HUES6 (cell line): ENCODE measurements around the gene PLSCR3.
A peak's percentile ranks its signal among the peaks of the same experiment; 100 is the strongest.

Source experiments
- H3K27ac ChIP-seq: 2 replicates; pipeline ENCODE4 v1.7.0; 2013; ENCODE audit warnings: low read depth, mild to moderate bottlenecking, low read length, inconsistent platforms
- H3K27me3 ChIP-seq: 2 replicates; pipeline ENCODE4 v1.6.1; 2013; ENCODE audit warnings: low read length; ENCODE audit not compliant: control insufficient read depth, insufficient read depth
- H3K36me3 ChIP-seq: 2 replicates; pipeline ENCODE4 v1.6.1; 2013; ENCODE audit warnings: low read length; ENCODE audit not compliant: control insufficient read depth, insufficient read depth
- H3K4me1 ChIP-seq: 2 replicates; pipeline ENCODE4 v1.6.1; 2013; ENCODE audit warnings: low read length; ENCODE audit not compliant: control insufficient read depth, insufficient read depth
- H3K4me3 ChIP-seq: 2 replicates; pipeline ENCODE4 v1.5.1; 2013; ENCODE audit warnings: low read depth, low read length
- H3K9ac ChIP-seq: one replicate; pipeline ENCODE4 v1.6.1; 2013; ENCODE audit warnings: mild to moderate bottlenecking, low read length
- H3K9me3 ChIP-seq: 2 replicates; pipeline ENCODE4 v1.6.1; 2013; ENCODE audit warnings: low read depth, low read length; ENCODE audit not compliant: control insufficient read depth, insufficient read depth

The PLSCR3 gene

DNA sequence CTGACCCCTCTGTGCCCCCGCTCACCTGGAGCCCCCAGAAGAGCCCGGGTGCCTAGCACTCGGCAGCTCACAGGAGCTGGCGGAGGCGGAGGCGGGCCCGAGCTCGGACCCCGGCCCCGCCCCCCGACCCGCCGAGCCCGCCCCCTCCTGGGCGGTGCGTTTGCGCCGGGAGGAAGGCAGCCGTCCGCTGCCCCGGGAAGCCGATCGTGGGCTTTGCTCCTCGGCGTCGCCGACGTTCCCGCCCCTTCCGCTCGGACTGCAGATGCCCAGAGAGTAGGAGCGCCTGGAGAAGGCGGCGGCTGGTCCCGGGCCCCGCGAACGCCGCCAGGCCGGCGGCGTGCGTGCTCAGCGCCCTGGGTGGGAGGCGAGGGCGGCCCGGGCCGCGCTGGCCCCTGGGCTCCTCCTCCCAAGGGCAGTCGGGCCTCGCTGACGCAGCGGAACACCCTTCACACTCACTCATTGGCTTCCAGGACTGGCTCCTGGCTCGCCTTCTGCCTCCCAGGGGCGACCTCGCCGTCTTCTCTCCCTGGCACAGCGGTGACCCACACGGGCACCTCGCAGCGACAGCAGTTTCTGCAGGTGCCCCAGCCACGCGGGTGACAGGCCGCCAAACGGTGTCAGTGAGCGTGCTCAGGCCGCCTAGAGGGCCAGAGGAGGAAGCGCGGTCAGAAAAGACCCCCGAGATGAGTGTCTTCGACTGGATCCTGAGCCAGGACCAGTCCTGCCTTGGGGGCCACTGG lies at the start of gene PLSCR3:
Gene PLSCR3 (minus strand): TSS at position 74 of the 740 bp plus-strand sequence. CDS start 415 bp downstream, outside the sequence.
- no peak within 1 kb of the TSS for H3K27ac ChIP-seq
- H3K9ac ChIP-seq = peak within 1 kb of the TSS; percentile 40

GRCh38 chr17:7443499-7444485 lies 49.5 kb upstream of the PLSCR3 start:
- peaks cover 30% of the 10 kb centered on the region for H3K4me1 ChIP-seq
- no peaks in the 10 kb centered on the region for H3K9me3 ChIP-seq
- H3K27ac ChIP-seq = no peak overlapping the region
- no peaks in the 10 kb centered on the region for H3K36me3 ChIP-seq
- H3K4me3 ChIP-seq = no peak overlapping the region
- H3K27me3 ChIP-seq = peaks cover 42% of the 10 kb centered on the region
- no peak overlapping the region for H3K9ac ChIP-seq

More for the DNA sequence above, at the start of gene PLSCR3:
- peaks cover 26% of the 10 kb centered on the region for H3K36me3 ChIP-seq
- H3K4me3 ChIP-seq = peak within 1 kb of the TSS; percentile 66
- peaks cover 11% of the 10 kb centered on the region; the same call in 1 of the 2 replicates for H3K4me1 ChIP-seq
- H3K9me3 ChIP-seq = no peaks in the 10 kb centered on the region
- no peaks in the 10 kb centered on the region for H3K27me3 ChIP-seq

- Histone ChIP-seq H3K27me3 (peaks cover 52% of the 10 kb centered on the region), H3K36me3 (no peaks in the 10 kb centered on the region), H3K9ac (no peak overlapping the region), H3K4me3 (no peak overlapping the region), H3K27ac (no peak overlapping the region), H3K4me1 (peaks cover 40% of the 10 kb centered on the region), H3K9me3 (no peaks in the 10 kb centered on the region)
Measured at GRCh38 chr17:7442142-7442541, 47.8 kb upstream of the PLSCR3 start.

- Histone ChIP-seq H3K4me3 (peak overlapping the region; percentile 95), H3K4me1 (peaks cover 36% of the 10 kb centered on the region), H3K36me3 (no peaks in the 10 kb centered on the region)
Measured at GRCh38 chr17:7441266-7441665, 46.9 kb upstream of the PLSCR3 start.

GRCh38 chr17:7440834-7441195 lies 46.5 kb upstream of the PLSCR3 start:
- peak overlapping the region; percentile 95 for H3K4me3 ChIP-seq

More at GRCh38 chr17:7441266-7441665, 46.9 kb upstream of the PLSCR3 start:
- no peak overlapping the region for H3K9ac ChIP-seq
- H3K27me3 ChIP-seq = peaks cover 47% of the 10 kb centered on the region
- no peak overlapping the region for H3K27ac ChIP-seq
- H3K9me3 ChIP-seq = no peaks in the 10 kb centered on the region

GRCh38 chr17:7440113-7440833 lies 45.9 kb upstream of the PLSCR3 start:
- H3K27ac ChIP-seq = peak overlapping the region; percentile 90
- H3K9ac ChIP-seq = peak overlapping the region; percentile 93
- no peaks in the 10 kb centered on the region for H3K9me3 ChIP-seq
- peak overlapping the region; percentile 95 for H3K4me3 ChIP-seq
- peaks cover 31% of the 10 kb centered on the region for H3K4me1 ChIP-seq
- no peaks in the 10 kb centered on the region for H3K36me3 ChIP-seq
- peaks cover 47% of the 10 kb centered on the region for H3K27me3 ChIP-seq

More at GRCh38 chr17:7440834-7441195, 46.5 kb upstream of the PLSCR3 start:
- Histone ChIP-seq H3K27me3 (peaks cover 47% of the 10 kb centered on the region), H3K27ac (peak overlapping the region; percentile 90), H3K9ac (peak overlapping the region; percentile 93), H3K4me1 (peaks cover 31% of the 10 kb centered on the region), H3K9me3 (no peaks in the 10 kb centered on the region), H3K36me3 (no peaks in the 10 kb centered on the region)

GRCh38 chr17:7439462-7440112 lies 45.3 kb upstream of the PLSCR3 start, which contains the start of gene FGF11:
TSS of gene FGF11 (plus strand) at chr17:7439512. CDS start at chr17:7439621, 109 bp downstream.
- H3K9ac ChIP-seq = peak within 1 kb of the TSS; percentile 93

DNA sequence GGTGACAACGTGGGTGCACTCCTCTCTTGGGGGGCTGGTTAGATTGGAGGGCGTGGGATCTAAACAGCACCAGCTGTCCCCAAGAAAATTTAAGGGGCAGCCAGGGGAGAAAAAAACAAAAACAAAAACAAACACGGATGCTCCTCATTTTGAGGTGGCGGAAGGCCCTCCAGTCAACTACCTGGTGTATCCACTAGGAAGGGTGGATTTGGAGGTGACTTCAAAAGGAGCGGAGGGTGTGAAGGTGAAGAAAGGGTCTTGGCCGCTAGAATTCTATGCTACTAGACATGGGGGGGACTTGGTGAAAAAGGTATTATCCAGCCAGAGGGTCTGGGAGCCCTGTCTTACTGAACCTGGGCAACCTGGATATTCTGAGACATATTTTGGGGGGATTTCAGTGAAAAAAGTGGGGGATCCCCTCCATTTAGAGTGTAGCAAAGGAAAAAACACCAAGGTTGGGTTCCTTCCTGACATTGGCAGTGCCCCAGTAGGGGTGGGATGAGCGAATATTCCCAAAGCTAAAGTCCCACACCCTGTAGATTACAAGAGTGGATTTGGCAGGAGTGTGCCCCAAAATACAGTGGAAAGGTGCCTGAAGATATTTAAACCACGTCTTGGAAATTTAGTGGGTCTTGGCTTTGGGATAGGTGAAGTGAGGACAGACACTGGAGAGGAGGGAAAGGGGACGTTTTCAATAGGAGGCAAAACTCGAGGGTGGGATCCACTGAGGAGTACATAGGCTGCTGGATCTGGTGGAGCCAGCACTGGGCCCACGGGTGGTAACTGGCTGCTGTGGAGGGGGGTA lies 44.5 kb upstream of the PLSCR3 start:
- H3K27ac ChIP-seq = no peak overlapping the region
- peaks cover 25% of the 10 kb centered on the region for H3K4me1 ChIP-seq
- peak overlapping the region; percentile 80 for H3K4me3 ChIP-seq
- no peaks in the 10 kb centered on the region for H3K9me3 ChIP-seq
- peaks cover 45% of the 10 kb centered on the region for H3K27me3 ChIP-seq
- no peaks in the 10 kb centered on the region for H3K36me3 ChIP-seq
- no peak overlapping the region for H3K9ac ChIP-seq

More at GRCh38 chr17:7439462-7440112, 45.3 kb upstream of the PLSCR3 start, which contains the start of gene FGF11:
- no peaks in the 10 kb centered on the region for H3K36me3 ChIP-seq
- H3K27ac ChIP-seq = peak within 1 kb of the TSS; percentile 90
- H3K4me3 ChIP-seq = peak within 1 kb of the TSS; percentile 95
- no peaks in the 10 kb centered on the region for H3K9me3 ChIP-seq
- peaks cover 30% of the 10 kb centered on the region for H3K4me1 ChIP-seq
- H3K27me3 ChIP-seq = peaks cover 45% of the 10 kb centered on the region

DNA sequence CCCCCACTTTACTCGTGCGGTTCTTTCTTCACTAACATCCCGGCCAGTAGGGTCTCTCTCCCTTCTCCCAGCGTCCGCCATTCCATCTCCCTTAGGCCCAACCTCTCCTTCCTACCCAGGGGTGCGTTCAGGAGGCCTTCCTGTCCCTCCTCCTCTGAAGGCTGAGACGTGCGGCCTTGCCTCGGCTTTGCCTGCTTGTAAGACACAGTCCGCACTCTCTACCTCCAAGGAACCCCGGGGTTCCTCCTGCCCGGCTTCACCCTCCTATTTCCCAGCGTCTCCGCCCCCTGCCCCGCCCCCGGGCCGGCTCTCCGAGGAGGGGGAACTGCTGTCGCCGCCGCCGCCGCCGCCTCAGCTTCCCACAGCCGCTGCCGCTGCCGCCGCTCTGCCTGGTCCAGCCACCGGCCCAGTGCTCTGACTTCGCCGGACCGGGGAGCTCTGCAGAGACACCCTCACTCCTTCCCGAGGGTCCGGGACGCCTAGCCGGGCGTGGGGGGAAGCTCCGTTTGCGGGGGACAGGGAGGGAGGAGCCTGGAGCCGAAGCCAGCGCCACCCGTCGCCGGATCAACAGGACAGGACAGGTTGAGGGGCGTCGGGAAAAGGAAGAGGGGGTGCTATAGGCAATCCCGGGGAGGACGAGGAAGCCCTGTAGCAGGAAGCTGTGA lies 43.8 kb upstream of the PLSCR3 start:
- H3K9ac ChIP-seq = peak overlapping the region; percentile 37
- H3K36me3 ChIP-seq = no peaks in the 10 kb centered on the region
- peak overlapping the region; percentile 80 for H3K4me3 ChIP-seq
- H3K27ac ChIP-seq = no peak overlapping the region
- H3K27me3 ChIP-seq = peaks cover 39% of the 10 kb centered on the region
- peaks cover 25% of the 10 kb centered on the region for H3K4me1 ChIP-seq
- H3K9me3 ChIP-seq = no peaks in the 10 kb centered on the region
